H9 (cell line): ENCODE data around the gene RABGAP1. TPM values are rescaled to one million over a fixed set of nuclear protein-coding genes. Genes with fewer than 3 reads are reported as not detected.

Source experiments
- DNase-seq: peaks from one replicate; pipeline ENCODE4 v3.0.0-alpha.2; 2017
- H2AFZ ChIP-seq: one replicate; pipeline ENCODE4 v1.6.1; 2013; ENCODE audit warnings: mild to moderate bottlenecking, low read length, control low read depth, moderate library complexity
- H2AK5ac ChIP-seq: 2 replicates; pipeline ENCODE4 v1.6.1; 2013; ENCODE audit warnings: low read length, control low read depth, mixed read lengths; ENCODE audit not compliant: insufficient read length
- H2BK120ac ChIP-seq: one replicate; pipeline ENCODE4 v1.6.1; 2013; ENCODE audit warnings: low read depth, mild to moderate bottlenecking, low read length, control low read depth, inconsistent platforms; ENCODE audit not compliant: poor library complexity, severe bottlenecking
- H2BK12ac ChIP-seq: 2 replicates; pipeline ENCODE4 v1.6.1; 2013; ENCODE audit warnings: low read length, control low read depth, mixed read lengths, low read depth; ENCODE audit not compliant: insufficient read length
- H2BK15ac ChIP-seq: 2 replicates; pipeline ENCODE4 v1.6.1; 2013; ENCODE audit warnings: low read depth, low read length, control low read depth
- H2BK20ac ChIP-seq: one replicate; pipeline ENCODE4 v1.6.1; 2013; ENCODE audit warnings: low read depth, mild to moderate bottlenecking, low read length, control low read depth, inconsistent platforms; ENCODE audit not compliant: poor library complexity, severe bottlenecking
- H2BK5ac ChIP-seq: 2 replicates; pipeline ENCODE4 v1.6.1; 2013; ENCODE audit warnings: low read length, control low read depth, mixed read lengths; ENCODE audit not compliant: insufficient read length
- H3K14ac ChIP-seq: 2 replicates; pipeline ENCODE4 v1.6.1; 2013; ENCODE audit warnings: low read length, control low read depth; ENCODE audit not compliant: insufficient read depth
- H3K18ac ChIP-seq: 2 replicates; pipeline ENCODE4 v1.6.1; 2013; ENCODE audit warnings: low read depth, mild to moderate bottlenecking, mixed read lengths, low read length, control low read depth; ENCODE audit not compliant: insufficient read length
- H3K23ac ChIP-seq: 2 replicates; pipeline ENCODE4 v1.6.1; 2013; ENCODE audit warnings: low read length, control low read depth, mixed read lengths, low read depth; ENCODE audit not compliant: insufficient read length
- H3K23me2 ChIP-seq: 2 replicates; pipeline ENCODE4 v1.6.1; 2013; ENCODE audit warnings: low read depth, mild to moderate bottlenecking, mixed read lengths, low read length, control low read depth; ENCODE audit not compliant: insufficient read length, poor library complexity, severe bottlenecking
- H3K27ac ChIP-seq: 2 replicates; pipeline ENCODE4 v1.5.1; 2013; ENCODE audit warnings: low read length, control low read depth, mixed read lengths, low read depth; ENCODE audit not compliant: insufficient read length
- H3K27me3 ChIP-seq: 2 replicates; pipeline ENCODE4 v1.6.1; 2013; ENCODE audit warnings: low read length, control low read depth, inconsistent platforms; ENCODE audit not compliant: insufficient read depth
- H3K4ac ChIP-seq: 2 replicates; pipeline ENCODE4 v1.6.1; 2013; ENCODE audit warnings: low read depth, mild to moderate bottlenecking, control low read depth, inconsistent platforms, low read length, moderate library complexity
- H3K4me1 ChIP-seq: 2 replicates; pipeline ENCODE4 v1.6.1; 2013; ENCODE audit warnings: low read length, control low read depth, inconsistent platforms; ENCODE audit not compliant: insufficient read depth
- H3K4me2 ChIP-seq: 2 replicates; pipeline ENCODE4 v1.6.1; 2013; ENCODE audit warnings: low read length, control low read depth, mixed read lengths; ENCODE audit not compliant: insufficient read length, insufficient read depth
- H3K56ac ChIP-seq: 2 replicates; pipeline ENCODE4 v1.6.1; 2013; ENCODE audit warnings: low read depth, mild to moderate bottlenecking, mixed read lengths, low read length, control low read depth; ENCODE audit not compliant: insufficient read length
- H3K79me1 ChIP-seq: 2 replicates; pipeline ENCODE4 v1.6.1; 2013; ENCODE audit warnings: low read depth, mild to moderate bottlenecking, moderate library complexity, low read length, control low read depth, inconsistent platforms; ENCODE audit not compliant: insufficient read depth, poor library complexity, severe bottlenecking
- H3K79me2 ChIP-seq: 2 replicates; pipeline ENCODE4 v1.6.1; 2013; ENCODE audit warnings: low read length, control low read depth, inconsistent platforms; ENCODE audit not compliant: insufficient read depth
- H3K9ac ChIP-seq: 2 replicates; pipeline ENCODE4 v1.6.1; 2013; ENCODE audit warnings: low read length, control low read depth, mixed read lengths; ENCODE audit not compliant: insufficient read length; ENCODE audit errors: extremely low read depth
- H3K9me3 ChIP-seq: one replicate; pipeline ENCODE4 v1.6.1; 2013; ENCODE audit warnings: low read depth, low read length, inconsistent platforms; ENCODE audit not compliant: control insufficient read depth
- H3T11ph ChIP-seq: one replicate; pipeline ENCODE4 v1.6.1; 2013; ENCODE audit warnings: mild to moderate bottlenecking, low read length, control low read depth, inconsistent platforms
- H4K20me1 ChIP-seq: one replicate; pipeline ENCODE4 v1.6.1; 2013; ENCODE audit not compliant: control insufficient read depth, insufficient read length, insufficient read depth
- H4K5ac ChIP-seq: 2 replicates; pipeline ENCODE4 v1.6.1; 2013; ENCODE audit warnings: low read depth, mild to moderate bottlenecking, mixed read lengths, low read length, control low read depth; ENCODE audit not compliant: insufficient read length
- H4K8ac ChIP-seq: replicated peaks from 2 replicates; pipeline ENCODE4 v1.6.1; 2013; ENCODE audit warnings: low read length, control low read depth, mixed read lengths, low read depth; ENCODE audit not compliant: insufficient read length
- H4K91ac ChIP-seq: 2 replicates; pipeline ENCODE4 v1.6.1; 2013; ENCODE audit warnings: low read depth, mild to moderate bottlenecking, moderate library complexity, mixed read lengths, low read length, control low read depth; ENCODE audit not compliant: insufficient read length
- H3K27ac Mint-ChIP-seq, 3 experiments: 2 replicates in 2 of 3; 3 replicates in 1 of 3; pipeline ENCODE4 v1.8.0; 2020 to 2021; ENCODE audit warnings: mixed read lengths in 3 of 3, mild to moderate bottlenecking in 1 of 3, moderate library complexity in 1 of 3
- H3K27me3 Mint-ChIP-seq: 2 replicates; pipeline ENCODE4 v1.8.0; 2021; ENCODE audit warnings: low read depth, mild to moderate bottlenecking, moderate library complexity, mixed read lengths
- H3K36me3 Mint-ChIP-seq, 3 experiments: 2 replicates in 2 of 3; 3 replicates in 1 of 3; pipeline ENCODE4 v1.8.0; 2020 to 2021; ENCODE audit warnings: low read depth in 3 of 3, mixed read lengths in 3 of 3; ENCODE audit not compliant: insufficient read depth in 1 of 3
- H3K4me1 Mint-ChIP-seq, 2 experiments: 2 replicates each; pipeline ENCODE4 v1.8.0; 2020; ENCODE audit warnings: mixed read lengths in 2 of 2
- H3K4me3 Mint-ChIP-seq, 2 experiments: 2 replicates in 1 of 2; 3 replicates in 1 of 2; pipeline ENCODE4 v1.8.0; 2020 to 2021; ENCODE audit warnings: mild to moderate bottlenecking in 2 of 2, mixed read lengths in 2 of 2, moderate library complexity in 1 of 2
- H3K9me3 Mint-ChIP-seq, 2 experiments: 2 replicates in 1 of 2; 3 replicates in 1 of 2; pipeline ENCODE4 v1.8.0; 2020; ENCODE audit warnings: mild to moderate bottlenecking in 2 of 2, mixed read lengths in 2 of 2, moderate library complexity in 1 of 2
- CTCF ChIP-seq: fragments of 200-600 bp; sonication (generic); conservative IDR thresholded peaks from 3 replicates; pipeline ENCODE4 v1.8.0; 2021; ENCODE audit warnings: antibody characterized with exemption, mild to moderate bottlenecking
- WGBS: extraction: QIAGEN DNeasy Blood & Tissue Kit; methylation state at CpG from one replicate; pipeline ENCODE4 v1.1.7; 2013; ENCODE audit warnings: missing lambda C conversion rate, low lambda C conversion rate, mixed read lengths; ENCODE audit not compliant: insufficient read length; ENCODE audit errors: extremely low coverage; 5-methylcytosine and 5-hydroxymethylcytosine counted together
- total RNA-seq: library from RNA; stranded (reverse); gene quantifications from 2 replicates; pipeline ENCODE4 v1.2.1, GENCODE V29; 2021

The RABGAP1 gene
- total RNA-seq, 1 experiment from 2014 or later, result 31.6 TPM

- no peak overlapping the region for H3K4ac ChIP-seq
- no peak overlapping the region for H3K23ac ChIP-seq
- no peak overlapping the region for H3K27ac ChIP-seq
- H2BK20ac ChIP-seq, result no peak overlapping the region
- Mint-ChIP-seq H3K27ac (no peak overlapping the region), H3K27me3 (no peaks in the 10 kb centered on the region), H3K4me1 (peaks cover 7 to 8% of the 10 kb centered on the region in 2 experiments), H3K4me3 (no peak overlapping the region), H3K36me3 (peaks cover 0 to 2% (median under 1%) of the 10 kb centered on the region in 3 experiments; a peak in 2 of 7 replicates), H3K9me3 (no peaks in the 10 kb centered on the region)
- no peak overlapping the region for H4K91ac ChIP-seq
- H4K5ac ChIP-seq, result no peak overlapping the region
- TF ChIP-seq CTCF, result no peak
- peaks cover 21% of the 10 kb centered on the region for H3K79me2 ChIP-seq
- H3K9ac ChIP-seq, result no peak overlapping the region
- no peak overlapping the region for H4K8ac ChIP-seq
- no peak overlapping the region for H3K14ac ChIP-seq
- no peak overlapping the region for H2BK15ac ChIP-seq
- no peak overlapping the region for H2AFZ ChIP-seq
- no peaks in the 10 kb centered on the region for H3K9me3 ChIP-seq
- H3K23me2 ChIP-seq, result peaks cover 7% of the 10 kb centered on the region
- H3K4me1 ChIP-seq, result no peaks in the 10 kb centered on the region
- H3K56ac ChIP-seq, result no peak overlapping the region
- H2BK120ac ChIP-seq, result no peak overlapping the region
- no peak overlapping the region for H3T11ph ChIP-seq
- H2BK12ac ChIP-seq, result no peak overlapping the region
- H2AK5ac ChIP-seq, result no peak overlapping the region
- H2BK5ac ChIP-seq, result no peak overlapping the region
- H3K18ac ChIP-seq, result no peak overlapping the region
- no peak for DNase-seq
- H3K79me1 ChIP-seq, result no peaks in the 10 kb centered on the region
- no peak overlapping the region for H3K4me2 ChIP-seq
- no peaks in the 10 kb centered on the region for H3K27me3 ChIP-seq
- WGBS, result no CpG with 5 or more reads among the region's 1 CpG
- no peaks in the 10 kb centered on the region for H4K20me1 ChIP-seq
Observed at GRCh38 chr9:122929796-122930354, 10.9 kb upstream of the RABGAP1 start.
